Right renal cortex interstitium (tissue), 3 donors: ENCODE measurements around the gene MMP11. TPM values are rescaled to one million over a fixed set of nuclear protein-coding genes. Genes with fewer than 3 reads are reported as not detected.

Source experiments
- DNase-seq, 3 donors: peaks; one replicate each; pipeline ENCODE4 v3.0.0-alpha.2; 2013; ENCODE audit warnings: low read depth in 3 of 3, low spot score in 2 of 3
- polyA plus RNA-seq, 3 donors: library from polyadenylated mRNA; unstranded; fragments of 120-200 nt; gene quantifications; one replicate each; pipeline ENCODE4 v1.2.1, GENCODE V29; 2013; ENCODE audit not compliant: insufficient read length in 3 of 3

The MMP11 gene
- polyA plus RNA-seq, 3 donors: 14.2 to 16.7 (median 14.8) TPM

DNA sequence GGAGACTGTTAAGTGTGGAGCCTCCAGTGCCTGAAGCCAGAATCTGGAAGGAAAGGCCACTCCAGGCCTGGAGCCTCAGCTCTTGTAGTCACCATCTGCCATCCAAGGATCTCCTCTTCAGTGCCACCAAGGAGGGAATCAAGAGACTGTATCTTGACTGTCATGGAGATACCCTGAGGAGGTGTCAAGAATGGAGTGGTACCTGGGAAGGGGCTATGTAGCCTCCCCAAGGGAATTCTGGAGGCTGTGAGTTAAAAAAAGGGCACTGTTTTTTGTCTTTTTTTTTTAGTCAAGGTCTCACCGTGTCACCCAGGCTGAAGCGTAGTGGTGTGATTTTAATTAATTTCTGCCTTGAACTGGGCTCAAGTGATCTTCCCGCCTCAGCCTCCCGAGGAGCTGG lies 13.1 kb upstream of the MMP11 start:
- no peak for DNase-seq

DNA sequence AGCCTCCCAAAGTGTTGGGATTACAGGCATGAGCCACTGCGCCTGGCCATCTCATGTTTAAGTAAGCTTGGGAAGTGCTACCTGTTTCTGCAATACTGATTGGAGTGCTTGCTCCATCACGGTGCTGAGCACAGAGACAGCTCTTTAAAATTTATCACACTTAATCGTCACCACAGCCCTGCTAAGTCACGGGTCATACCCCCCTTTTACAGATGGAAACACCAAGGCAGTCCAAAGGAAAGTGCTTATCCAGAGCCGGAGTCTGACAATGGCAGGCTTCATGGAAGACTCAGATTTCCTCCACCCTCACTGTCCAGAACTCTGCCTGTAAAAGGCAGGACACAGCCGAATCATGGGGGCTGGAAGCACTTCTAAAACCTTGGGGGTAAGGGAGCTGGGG lies 12.6 kb upstream of the MMP11 start:
- no peak for DNase-seq

DNA sequence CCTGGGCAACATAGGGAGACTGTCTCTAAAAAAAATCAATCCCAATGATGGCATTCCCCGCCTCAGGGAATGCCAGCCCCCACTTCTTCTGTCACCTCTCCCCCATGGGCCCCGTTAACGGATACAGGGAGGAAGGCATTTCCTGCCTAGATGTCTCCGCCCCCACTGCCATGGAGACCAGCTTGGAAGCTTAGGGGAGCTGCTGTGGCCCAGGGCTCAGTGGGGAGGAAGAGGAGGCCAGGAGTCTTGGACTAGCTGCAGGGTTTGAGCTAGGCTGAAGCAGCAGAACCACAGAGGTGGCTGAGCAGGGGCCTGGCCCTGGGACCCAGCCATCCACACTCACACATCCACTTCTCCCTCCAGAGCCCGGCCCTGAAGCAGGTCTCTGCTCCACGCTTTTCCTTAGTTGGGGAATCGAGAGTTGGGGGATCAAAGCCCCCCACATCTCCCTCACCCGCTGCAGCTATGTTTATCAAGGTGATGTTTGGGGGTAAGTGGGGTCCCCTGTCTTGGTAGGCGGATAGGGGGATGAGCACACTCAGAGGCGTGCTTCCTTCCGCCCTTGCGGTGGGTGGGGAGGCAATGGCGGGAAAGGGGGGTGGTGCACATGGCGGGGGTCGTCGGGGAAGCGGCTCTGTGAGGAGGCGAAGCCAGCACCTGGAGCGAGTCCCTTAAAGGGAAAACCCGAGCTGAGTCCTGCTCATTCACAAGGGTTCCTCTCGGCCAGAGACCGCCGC lies 9.6 kb upstream of the MMP11 start, which contains the start of gene C22orf15:
TSS of gene C22orf15 (plus strand) at position 149 of the 737 bp plus-strand sequence. CDS start at position 466, 317 bp downstream.
- DNase-seq: no peak

DNA sequence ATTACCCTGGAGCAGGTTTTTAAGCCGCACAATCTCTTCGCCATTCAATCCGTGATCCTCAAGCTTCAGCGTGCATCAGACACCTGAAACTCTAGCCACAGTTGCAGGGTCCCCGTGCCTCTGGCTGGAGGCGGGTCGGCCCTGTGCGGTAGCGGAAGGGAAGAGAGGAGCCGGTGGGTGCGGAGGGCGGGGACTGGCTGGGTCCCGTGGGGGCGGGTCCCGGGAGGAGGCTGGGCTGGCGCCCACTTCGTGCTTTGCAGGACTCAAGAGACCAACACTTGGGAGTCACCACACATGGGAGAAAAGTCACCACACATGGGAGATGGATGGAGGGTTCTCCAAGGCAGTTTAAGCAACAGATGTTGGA lies 9.1 kb upstream of the MMP11 start:
- no peak for DNase-seq

DNA sequence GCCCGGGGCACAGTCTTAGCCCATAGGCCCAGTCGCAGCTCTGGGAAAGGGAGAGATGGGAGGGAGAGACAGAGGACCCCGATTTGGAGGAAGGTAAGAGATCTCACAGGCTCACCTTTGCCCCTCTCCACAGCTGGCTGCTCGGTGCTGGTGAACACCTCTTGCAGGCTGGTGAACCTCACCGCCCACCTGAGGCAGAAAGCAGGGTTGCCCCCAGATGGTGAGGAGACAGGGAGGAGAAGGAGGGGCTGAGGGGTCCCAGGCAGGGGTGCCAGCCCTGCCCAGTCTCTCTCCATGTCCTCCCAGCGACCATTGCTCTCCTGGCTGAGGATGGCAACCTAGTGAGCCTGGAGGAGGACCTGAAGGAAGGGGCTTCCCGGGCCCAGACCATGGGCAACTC lies 8.7 kb upstream of the MMP11 start:
- no peak for DNase-seq

DNA sequence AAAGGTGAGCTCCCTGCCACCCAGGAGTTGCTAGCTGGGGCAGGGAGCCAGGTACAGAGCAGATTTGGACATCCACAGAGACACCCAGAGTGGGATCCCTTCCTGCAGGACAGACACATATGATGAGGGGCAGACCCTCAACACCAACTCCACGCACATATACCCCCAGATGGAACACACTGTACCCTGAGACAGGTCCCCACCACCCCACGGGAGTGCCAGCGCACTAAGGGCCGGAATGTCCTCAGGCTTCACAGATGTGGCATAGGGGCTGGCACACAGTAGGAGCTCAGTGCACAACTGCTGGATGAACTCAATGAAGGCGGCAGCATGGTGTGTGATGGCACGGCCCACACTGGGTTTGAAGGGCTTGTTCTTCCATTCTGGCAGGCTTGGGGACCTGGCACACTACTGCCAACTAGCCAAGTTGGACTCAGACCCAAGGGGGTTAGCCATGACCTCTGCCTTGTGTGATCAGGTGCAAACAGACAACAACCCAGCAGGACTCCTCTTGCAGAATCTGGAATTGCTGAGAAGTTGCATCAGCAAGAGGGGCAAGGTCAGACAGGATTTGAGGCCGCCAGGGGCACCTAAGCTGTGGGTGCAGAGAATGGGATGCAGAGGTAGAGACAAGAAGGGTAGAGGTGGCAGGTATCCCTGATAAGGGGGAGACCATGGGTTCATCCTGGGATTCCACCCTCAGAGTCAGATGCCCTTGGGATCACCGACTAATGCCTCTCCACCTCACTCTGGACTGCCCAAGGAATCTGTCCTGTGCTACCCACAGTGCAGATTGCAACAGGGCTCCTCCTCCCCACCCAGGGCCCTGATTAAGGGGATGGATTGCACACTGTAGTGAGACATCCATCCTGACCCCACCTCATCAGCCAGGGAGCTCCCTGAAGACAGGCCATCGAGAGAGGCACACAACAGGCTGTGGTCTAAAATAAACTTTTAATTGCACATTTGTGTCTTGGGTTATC lies 7.5 kb upstream of the MMP11 start:
- DNase-seq: no peak

DNA sequence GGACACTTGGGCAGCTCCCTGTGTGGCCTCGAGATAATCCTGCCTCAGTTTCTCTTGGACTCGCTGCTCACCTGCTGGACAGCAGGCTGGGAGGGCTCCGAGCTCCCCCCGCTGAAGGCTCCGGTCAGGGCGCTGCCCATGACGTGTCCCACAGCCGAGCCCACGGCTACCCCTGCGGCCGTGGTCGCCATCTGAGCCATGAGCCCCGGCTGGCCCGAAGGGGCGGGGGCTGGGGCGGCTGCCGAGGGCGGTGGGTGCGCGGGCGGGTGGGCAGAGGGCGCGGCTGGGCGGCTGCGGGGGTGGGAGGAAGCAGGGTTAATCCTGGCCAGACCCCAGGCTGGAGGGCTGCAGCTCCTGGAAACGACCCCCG lies 5.4 kb upstream of the MMP11 start:
- DNase-seq: no peak

DNA sequence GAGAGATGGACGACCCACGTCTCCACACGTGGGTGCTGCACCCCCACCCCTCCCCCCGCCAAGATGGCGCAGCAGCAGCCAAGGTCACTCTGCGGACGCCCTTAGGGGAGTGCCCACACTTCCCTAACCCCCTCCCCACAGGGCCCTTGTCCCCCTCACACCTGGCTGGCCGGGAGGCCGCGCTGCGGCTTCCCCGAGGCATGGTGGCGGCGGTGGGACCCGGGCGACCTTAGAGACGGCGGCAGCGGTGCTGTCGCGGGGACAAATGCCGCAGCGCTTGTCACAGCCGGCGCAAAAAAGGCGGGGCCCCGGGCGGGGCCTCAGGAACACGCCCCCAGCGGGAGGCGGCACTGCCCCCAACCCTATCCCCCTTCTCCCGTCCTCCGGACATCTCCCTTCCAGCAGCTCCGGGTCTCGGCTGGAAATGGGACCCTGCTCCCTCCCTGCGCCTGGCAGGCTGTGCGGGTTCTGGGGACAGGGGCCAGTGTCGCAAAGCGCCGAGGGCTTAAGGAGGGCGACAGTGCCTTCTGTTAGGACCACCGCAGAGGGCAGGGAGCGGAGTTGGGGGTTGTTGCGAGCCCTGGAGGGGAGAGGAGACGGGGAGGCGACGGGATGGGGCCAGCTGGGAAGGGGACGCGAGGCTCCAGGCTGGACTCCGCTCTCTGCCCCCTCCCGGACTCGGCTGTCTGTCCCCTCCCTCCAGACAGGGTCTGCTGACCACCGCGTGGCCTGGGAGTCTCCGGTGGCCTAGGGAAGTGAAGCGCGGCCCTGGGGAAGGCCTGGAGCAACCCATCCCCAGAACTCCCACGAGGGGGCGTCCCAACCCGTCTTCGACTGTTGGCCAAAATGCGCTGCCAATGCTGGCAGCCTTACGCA lies 4.7 kb upstream of the MMP11 start, which contains the start of gene CHCHD10:
TSS of gene CHCHD10 (minus strand) at position 300 of the 876 bp plus-strand sequence. CDS start at position 202, 98 bp downstream.
- peak in 2 of 3 donors; percentile 72 to 79 for DNase-seq

DNA sequence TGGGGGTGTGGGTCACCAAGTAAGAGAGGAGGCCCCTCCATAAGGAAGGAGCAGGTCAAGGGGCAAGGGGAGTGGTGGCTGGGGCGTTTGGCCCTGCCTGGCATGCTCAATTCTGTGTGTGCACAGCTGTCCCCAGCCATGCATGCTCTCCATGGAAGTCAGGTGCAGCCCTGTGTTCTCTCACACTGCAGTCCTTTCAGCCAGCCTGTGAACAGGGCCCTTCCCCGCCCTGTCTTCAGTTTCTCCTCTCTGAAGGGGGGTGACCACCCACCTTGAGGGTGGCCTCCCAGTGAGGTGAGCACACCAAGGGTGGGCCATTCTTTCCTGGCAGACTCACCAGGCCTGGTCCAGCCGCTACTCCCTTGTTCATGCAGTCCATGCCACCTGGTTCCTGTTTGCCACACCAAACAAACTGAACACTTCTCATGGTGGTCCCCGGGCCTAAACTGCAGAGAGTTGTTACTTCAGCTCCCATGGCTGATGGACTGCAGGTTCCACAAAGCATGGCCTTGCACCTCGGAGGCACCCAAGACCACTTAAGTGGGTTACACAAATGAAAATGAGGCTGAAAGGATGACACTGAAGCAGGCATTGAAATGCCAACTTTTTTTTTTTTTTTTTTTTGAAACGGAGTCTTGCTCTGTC lies 3.2 kb upstream of the MMP11 start:
- DNase-seq: no peak

DNA sequence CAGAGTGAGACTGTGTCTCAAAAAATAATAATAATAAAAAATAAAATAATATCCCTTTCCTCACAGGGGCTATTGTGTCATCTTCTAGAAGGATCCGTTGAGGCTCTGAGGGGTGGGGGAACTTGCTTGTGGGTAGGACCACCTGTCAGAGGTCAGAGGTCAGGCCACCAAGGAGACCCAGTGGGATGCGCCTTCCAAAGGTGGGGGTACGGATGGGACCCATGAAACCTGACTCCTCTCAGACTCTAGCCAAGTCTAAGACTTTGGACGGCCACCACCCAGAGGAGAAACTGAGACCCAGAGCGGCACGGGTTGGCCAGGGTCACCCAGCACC lies 367 bp upstream of the MMP11 start:
- no peak for DNase-seq

DNA sequence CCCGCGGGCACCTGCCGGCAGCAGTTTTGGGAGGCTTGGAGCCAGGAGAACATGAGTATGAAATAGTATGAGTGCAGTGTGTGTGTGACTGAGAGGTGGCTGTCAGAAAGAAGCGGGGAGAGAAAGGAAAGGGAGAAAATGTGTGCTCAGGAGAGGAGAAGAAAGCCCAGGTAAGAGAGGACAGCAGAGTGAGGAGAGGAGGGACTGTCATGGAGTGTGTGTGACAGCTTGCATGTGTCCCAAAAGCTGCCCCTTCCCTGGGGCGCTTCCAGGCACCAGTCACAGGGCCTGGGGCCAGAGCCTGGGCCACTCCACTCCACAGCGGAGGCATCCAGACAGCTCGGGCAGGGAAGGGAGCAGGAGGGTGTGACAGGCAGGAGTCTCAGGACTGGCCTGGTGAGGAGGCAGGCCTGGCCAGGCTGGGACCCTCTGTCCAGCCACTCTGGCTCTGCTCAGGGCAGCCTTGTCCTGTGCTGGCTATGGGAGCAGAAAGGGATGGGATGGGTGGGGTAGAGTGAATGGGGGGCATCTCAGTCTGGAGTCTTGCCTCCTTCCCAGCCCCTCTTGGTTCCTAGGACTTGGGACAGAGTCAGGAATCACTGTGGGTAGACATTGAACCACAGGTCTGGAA lies 949 bp downstream of the MMP11 start:
- DNase-seq: no peak

DNA sequence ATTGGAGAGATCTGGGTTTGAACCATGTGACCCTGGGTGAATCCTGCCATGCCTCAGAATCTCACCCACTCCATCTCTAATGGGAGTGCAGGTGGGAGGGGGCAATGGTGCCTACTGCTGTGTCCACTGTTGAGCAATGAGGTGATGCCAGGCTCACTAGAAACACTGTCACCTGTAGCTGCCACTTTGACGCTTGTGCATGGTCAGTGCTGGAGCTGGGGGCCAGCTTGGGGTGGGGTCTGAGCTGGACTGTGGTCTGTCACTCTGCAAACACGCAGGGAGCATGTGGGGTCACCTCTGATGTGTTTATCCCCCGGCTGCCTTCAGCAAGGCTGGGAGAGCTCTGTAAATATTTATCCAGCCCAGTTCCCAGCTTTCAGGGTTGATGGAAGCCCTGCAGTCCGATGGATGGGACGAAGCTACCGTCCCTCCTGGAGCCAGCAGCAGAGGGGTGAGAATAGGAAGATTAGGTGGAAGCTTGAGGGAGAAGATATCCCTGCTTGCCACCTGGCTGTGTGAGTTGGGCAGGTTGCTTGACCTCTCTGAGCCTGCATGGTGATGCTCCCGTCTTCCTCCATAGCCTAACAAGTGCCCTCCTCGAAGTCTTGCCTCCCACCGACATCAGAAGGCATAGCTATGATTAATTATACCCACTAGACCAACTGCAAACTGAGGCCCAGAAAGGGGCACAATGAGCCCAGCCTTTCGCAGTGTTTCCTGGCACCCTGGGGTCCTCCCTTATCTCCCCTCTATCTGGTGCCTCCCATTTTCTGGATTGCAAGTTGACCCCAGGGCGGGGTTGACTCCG lies 1.7 kb downstream of the MMP11 start:
- no peak for DNase-seq

DNA sequence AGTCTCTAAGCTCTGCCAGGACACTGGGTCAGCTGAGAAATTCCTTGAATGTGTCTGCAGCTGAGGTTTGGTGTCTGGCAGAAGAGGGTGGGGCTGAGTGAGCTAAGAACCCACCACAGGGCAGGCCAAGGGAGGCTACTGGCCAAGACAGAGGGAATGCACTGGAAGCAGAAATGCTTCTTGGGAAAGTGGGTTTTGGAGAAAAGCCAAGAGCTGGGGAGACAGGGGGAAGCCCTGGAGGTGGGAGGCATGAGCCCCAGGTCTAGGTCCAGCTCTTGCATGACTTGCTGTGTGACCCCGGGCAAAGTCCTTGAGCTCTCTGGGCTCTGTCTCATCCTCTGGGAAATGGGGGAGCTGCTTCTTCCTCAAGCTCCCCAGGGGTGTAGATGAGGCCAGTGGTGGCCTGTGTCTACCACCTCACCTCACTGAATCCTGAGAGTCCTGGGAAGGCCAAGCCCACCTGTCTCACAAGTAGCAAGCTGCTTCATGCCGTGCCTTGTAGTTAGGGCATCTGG lies 2.3 kb downstream of the MMP11 start:
- no peak for DNase-seq

DNA sequence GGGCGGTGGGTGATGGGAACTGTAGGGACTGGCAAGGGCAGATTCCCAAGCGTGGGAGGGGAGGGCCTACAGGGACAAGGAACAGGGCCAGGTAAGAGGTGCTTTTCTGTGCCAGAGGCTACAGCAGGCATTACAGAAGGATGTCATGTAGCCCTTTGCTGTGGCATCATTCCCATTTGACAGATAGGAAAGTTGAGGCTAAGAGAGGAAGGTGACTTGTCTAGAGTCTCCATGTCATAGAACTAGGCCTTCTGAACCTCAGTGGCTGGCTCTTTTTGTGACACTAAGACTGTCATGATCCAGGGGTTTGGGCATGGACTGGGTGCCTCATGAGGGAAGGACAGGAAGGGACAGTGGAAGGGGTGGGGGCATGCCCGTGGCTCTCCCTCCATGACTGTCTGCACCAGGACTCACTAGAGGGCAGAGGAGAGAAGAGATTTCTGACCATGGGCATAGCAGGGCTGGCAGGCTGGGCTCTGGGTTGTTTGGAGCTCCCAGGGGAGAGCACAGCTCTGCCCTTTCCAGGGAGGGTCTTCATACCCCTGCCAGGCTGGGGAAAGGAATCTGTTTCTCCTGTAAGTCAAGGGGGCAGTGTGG lies 3.2 kb downstream of the MMP11 start:
- no peak for DNase-seq

DNA sequence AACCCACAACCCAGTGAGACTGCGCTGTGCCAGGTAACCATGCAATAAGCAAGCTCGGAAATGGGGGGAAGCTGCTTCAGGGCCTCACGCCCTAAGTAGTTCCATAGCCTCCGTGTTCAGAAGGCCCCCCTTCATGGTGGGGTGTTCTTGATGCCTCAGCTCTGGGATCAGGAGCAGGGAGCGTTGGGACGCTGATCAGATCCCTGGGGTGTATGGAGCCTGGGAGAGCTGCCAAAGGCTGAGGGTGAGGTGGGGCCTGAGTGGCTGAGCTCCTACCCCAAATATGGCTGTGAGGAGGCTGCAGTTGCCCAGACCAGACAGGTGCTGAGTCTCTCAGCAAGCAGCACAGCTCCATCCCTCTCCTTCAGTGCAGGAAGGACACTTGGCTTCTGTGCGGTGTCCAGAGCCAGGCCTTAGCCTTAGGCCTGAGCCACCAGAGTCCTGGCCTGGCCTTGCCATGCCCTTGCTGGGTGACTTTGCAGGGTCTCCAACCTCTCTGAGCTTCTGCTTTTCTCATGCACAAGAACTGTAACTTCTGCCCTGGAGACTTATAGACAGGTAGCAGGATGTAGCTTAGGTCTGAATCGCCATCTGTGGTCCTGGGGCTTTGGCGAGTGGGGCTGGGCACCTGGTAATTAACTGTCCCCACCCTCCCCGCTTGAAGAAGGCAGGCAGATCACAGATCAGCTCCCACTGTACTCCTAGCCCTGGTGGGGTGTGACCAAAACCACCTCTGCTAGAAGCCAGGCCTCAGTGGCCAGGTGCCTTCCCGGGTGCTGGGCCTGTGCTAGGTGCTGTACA lies 5.3 kb downstream of the MMP11 start:
- DNase-seq: no peak

DNA sequence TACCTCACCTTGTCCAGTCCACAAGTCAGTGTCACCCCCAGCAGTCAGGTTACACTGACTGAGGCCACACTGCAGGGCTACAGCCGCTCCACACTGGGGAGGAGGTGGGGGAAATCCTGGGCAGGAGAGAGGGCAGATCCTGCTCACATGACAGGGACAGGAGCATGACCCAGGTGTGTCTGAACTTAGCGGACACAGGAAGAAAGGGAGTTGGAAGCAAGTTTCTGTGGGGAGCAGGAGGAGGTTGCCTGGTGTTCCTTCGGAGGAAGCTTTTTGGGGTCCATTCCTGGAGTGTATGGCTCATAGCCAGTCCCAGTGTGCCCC lies 5.9 kb downstream of the MMP11 start:
- no peak for DNase-seq

DNA sequence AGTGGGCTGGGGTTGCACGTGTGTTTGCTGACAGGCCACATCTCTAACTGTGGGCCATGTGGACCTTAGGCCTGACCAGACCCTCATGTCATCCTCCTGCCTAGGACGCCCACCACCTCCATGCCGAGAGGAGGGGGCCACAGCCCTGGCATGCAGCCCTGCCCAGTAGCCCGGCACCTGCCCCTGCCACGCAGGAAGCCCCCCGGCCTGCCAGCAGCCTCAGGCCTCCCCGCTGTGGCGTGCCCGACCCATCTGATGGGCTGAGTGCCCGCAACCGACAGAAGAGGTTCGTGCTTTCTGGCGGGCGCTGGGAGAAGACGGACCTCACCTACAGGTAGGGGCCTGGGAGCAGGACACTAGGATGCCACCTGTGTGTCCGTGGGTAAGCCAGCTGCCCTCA lies 6.4 kb downstream of the MMP11 start:
- DNase-seq: no peak

DNA sequence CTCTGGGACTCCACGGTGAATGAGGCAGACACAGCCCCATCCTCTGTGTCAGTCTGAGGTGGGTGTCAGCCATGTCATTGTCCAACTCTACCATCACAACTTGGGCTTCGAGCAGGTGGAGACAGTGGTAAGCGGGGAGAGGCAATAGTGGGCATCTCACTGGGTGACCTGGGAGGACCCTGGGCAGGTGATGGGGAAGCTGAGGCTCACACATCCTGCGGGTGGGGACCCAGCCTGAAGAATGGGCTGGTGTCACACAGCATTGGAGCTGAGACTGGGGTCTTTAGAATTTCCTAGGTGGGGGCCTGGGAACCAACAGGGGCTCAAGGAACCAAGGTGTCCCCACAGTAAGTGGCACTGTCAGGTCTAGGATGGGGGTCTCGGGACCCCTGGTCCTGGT lies 7.1 kb downstream of the MMP11 start:
- DNase-seq: no peak
